Astrocyte of the hippocampus (primary cell): Measurements from ENCODE around the gene ATP2B2.
"Not testable (repeated sequence)": the region's sequence is repeated elsewhere in the genome, so short reads cannot be mapped to it uniquely, and the experiment has no call there.

Experiments used
- DNase-seq: peaks from one replicate; pipeline ENCODE4 v3.0.0; 2011; ENCODE audit warnings: low read depth, low spot score

Gene ATP2B2

DNA sequence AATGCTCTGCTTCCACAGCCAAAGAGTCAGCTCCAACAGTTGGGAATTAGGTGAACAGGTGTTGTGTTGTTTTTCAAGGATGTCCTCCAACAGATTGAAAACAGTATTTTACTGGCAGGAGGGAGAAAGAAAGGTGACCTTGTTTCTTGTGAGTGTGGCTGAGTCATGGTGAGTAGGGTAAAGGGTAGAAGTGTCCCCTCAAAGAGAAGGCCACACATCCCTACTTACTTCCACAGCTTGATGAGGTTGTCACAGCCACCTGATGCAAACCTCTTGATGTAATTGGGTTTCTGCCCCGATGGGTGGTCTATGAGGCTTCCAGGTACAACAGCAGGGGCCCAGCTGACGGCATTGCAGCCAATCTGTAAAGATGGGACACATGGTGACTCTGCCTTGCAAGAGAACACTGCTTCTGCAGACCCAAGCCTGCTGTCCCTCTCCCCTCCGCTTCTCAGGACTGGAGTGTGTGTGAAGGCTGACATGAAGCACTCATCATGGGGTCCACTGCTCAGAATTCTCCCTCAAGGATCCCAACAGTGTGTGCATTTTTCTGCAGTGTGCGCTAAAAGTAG lies 200.0 kb downstream of the ATP2B2 start:
- DNase-seq, result no peak

DNA sequence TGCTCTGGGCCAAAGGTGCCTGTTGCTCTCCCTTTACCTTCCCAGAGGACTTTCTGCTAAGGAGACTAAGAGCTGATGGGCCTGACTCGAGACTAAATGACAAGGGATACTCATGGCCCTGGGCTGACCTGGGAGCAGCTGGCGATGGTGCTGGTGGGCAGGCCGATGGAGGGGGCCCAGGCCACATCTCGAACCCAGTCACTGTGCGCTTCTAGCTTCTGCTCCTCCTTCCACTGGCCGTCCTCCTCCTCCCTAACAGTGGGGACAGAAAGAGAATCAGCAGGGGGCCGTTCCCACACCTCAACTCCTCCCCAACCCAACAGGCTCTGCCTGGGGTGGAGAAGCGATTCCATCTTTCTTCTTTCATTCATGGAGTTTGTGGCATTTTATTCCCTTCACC lies 200.5 kb downstream of the ATP2B2 start:
- no peak for DNase-seq

DNA sequence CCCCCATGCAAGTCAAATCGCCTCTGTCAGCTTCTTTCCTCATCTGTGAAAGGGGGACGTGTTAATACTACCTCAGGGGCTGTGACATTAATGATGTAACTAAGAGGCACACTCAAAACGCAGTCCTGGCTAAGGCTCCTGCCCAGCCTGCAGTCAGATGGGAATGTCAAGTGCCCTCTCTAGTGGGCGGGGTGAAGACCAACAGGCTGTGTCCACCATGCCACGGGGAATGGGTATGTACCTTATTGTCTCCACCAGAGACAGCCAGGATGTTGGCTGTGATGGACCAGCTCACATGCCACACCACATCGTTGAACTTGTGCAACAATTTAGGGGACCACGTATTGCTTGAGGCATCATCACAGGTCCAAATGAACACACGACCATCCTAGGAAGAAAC lies 201.6 kb downstream of the ATP2B2 start:
- DNase-seq, result no peak

DNA sequence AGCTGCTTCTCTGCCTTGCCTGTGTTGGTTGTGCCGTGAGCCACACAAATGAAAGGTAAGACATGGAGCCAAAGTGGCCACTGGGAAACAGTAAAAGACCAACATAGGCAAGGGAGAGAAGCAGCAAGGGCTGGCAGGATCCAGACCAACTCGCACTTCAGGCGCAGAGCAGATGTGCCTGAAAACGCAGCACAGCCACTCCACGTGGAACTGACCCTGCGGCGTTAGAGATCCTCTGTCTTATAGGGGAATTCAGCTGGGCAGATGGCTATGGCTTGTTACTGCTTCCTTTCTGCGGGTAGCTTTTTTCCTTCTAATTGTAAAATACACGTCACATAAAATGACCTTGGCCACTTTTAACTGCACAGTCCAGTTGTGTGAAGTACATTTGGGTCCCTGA lies 202.3 kb downstream of the ATP2B2 start:
- no peak for DNase-seq

DNA sequence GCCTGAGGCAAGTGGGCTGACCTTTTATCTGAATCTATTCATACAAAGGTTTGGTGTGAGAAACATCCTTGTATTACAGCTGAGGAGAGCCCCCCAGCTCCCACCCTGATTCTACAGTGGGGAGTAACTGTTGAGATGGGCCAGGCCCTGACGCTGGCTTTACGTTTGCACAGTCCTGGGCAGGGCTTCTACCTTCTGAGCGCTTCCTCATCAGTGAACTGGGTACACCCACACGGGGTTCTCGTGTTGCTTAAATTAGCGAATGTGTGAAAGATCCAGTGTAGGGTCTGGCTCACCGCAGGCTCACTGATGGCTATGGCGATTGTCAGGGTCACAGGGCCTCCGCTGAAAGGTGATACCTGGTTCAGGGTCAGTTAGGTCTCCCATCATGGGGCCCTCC lies 205.3 kb downstream of the ATP2B2 start:
- no peak for DNase-seq

DNA sequence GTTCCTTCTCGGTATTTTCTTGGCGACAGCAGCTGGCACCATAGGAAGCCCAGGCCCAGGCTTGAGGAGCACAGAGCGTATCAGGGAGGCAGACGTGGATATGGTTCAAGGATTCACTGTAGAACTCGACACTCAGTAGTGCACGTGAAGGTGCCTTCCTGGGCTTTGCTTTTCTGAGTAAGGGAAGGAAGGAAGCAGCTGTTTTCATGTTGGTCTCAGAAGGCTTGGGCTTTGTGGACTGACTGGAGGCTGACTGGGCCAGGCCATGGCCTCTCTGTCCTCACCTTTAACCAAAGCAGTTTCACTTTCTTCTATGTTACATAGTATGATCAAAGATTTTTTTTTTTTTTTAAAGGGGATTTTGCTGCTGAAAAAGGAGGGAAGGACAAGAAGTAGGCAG lies 205.7 kb downstream of the ATP2B2 start:
- DNase-seq, result no peak

DNA sequence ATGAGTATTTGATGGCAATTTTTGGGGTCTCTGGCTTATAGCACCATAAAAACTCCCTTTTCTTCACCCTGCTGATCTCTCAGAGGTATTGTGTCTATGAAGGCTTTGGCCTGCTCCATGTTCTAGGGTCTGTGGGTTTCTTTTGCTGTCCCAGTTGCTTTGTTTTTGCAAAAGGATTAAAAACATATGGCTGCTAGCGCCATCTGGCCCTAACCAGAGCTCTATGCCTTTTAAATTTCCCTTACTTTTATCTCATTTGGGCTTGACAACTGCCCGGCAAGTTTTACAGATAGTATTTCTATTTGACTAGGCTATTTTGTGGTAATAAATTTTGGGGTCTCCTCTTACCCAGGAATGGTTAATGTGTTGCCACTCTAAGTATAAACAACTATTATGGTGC lies 206.2 kb downstream of the ATP2B2 start:
- DNase-seq, result no peak

DNA sequence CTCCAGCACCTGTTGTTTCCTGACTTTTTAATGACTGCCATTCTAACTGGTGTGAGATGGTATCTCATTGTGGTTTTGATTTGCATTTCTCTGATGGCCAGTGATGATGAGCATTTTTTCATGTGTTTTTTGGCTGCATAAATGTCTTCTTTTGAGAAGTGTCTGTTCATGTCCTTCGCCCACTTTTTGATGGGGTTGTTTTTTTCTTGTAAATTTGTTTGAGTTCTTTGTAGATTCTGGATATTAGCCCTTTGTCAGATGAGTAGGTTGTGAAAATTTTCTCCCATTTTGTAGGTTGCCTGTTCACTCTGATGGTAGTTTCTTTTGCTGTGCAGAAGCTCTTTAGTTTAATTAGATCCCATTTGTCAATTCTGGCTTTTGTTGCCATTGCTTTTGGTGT lies 207.3 kb downstream of the ATP2B2 start:
- not testable (repeated sequence) for DNase-seq

DNA sequence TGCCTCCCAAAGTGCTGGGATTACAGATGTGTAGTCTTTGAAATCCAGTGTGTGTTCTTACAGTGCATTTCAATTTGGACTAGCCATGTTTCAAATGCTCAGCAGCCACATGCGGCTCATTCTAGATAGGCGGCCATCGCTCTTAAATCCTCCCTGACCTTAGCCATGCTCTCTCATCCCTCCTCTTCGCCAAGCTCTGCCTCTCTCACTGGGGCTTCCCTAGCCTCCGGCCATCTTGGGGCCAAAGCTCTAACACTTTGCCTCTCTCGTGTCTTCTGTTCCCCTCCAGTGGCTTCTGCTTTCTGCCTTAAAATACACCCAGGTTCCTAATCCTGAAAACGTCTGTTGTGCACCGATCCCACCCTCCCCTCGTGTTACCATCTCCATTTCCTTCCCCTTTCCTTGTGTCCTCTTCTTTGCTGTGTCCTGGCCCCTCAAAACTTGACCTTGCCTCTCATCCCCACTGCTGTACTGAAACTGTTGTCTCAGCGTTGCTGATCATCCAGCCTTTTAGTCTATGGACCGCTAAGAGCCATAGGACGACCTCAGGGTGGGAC lies 211.3 kb downstream of the ATP2B2 start:
- no peak for DNase-seq

DNA sequence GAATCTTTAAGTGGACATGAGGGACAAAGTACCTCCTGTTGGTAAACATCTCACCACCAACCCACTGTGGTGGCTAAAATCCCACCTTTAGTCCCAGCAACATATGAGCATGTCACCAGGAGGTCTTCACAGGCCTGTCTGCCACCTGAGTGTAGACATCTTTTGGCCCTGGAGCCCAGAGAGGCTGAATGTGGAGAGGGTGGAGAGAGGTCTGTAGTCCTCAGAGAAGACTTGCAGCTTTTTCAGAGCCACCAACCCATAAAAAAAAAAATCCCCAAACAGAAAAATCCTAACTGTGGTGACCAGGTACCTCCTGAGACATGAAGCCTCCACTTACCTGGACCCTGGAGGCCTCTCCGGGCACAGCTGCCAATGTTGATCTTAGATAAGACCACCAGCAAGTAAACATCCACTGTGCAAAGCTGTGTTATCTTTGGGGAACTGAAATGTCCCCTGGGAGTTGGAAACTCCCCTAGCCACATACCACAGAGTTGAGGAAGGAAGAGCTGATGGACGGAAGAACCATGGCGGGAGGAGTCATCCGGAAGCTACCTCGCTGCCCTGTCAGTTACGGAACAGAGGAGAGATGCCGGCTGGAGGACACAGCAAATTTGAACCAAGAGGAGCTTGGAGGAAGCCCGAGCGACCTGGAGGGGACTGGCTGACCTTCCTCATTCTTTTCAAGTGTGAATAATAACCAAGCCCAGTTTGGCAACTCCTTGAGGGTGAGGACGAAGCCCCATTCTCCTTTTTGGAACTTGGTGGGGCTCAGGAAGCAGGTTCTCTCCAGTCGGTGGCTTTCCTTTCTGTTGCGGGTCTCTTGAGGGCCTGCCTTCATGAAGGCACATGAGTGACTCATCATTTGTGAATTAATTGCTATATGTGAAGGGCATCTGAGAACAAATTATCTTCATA lies 212.6 kb downstream of the ATP2B2 start, which contains the start of gene GHRL:
Gene GHRL (minus strand): TSS at position 443 of the 915 bp plus-strand sequence. CDS start 2,767 bp downstream, outside the sequence.
- no peak for DNase-seq

DNA sequence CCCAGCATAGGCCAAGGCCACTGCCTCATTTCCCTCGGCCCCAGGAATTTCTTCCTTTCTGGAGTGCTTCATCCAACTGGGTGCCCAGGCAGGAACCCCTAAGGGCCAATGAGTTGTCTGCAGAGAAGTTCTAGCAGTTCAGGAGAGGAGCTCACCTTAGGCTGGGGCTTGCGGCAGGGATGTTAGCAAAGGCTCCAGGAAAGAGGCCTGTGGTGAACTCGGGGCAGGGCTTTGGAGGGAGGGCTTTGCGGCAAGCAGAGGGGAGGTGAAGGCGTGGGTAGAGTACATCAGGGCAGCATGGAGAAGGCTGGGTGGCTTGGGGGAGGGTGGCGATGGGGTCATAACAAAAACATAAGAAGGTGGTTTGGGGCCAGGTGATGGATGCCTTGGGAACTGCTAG lies 213.7 kb downstream of the ATP2B2 start:
- no peak for DNase-seq

DNA sequence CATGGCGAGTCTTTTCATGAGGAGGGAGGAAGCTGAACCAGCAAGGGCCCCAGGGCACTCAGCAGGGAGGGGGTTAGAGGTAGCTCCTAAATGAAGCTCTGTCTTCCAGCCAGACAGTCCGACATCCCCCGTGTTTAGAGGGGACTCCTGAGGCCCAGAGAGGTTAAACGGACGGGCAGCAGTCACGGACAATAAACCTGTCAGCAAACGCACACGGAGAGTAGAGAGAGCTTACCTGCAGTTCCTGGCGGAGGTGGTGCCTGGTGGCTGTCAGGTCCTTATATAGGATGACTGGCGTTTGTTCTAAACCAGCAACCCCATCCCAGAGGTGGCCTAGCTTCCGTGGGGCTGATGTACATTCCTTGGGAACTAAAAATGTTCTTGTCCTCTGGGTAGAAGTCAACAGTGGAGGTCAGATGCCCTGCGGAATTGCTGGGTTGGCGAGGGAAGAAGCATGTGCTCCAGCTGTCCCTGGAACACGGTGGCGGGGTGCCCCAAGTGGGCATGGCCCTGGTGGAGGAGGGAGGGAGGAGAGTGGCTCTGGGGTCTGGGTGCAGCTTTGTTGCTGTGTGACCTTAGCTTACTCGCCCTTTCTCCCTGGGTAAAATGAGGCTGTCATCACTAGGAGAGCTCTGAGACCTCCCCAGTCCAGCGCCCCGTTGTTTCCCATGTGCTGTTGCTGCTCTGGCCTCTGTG lies 214.8 kb downstream of the ATP2B2 start:
- no peak for DNase-seq

DNA sequence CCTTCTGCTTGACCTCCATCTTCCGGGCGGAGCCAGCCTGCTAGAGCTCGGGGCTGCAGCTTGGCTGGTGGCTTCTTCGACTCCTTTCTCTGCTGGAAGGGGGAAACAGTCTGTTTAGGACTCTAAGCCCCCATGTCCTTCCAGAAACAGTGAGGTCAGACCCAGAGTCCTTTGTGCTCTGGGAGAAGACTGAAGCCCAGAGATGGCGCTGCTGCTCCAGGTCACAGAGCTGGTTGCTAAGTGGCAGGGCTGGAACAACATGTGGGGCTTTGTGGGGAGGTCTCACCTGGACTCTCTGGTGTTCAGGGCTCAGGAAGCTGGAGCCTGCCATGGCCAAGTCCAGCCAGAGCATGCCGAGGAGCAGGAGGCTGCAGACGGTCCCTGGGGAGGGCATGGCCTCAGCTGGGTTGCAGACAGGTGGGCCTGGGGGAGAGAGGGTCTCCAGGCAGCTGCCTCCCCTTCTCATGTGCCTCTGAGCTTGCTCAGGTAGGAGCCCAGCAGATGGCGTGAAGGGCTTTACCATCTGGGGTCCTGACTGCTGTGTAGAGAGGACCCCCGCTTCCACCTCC lies 215.5 kb downstream of the ATP2B2 start:
- DNase-seq, result no peak

DNA sequence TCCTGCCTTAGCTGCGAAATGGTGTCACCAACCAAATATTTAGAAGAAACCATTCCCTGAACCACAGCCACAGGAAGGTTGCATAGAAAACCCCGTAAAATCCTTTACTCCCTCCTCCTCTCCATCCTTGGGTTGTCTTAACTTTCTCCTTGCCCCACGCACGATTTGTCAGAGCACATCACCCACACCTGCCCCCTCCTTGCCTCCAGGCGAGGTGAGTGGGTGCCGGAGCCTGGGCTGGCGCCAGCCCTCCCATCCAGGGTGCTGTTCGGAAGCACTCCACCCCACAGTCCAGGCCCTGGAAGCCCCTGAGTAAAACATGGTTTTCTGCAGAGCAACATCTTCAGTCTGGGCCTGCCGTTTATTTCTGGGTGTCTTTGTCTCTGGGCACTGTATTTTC lies 216.3 kb downstream of the ATP2B2 start:
- no peak for DNase-seq

DNA sequence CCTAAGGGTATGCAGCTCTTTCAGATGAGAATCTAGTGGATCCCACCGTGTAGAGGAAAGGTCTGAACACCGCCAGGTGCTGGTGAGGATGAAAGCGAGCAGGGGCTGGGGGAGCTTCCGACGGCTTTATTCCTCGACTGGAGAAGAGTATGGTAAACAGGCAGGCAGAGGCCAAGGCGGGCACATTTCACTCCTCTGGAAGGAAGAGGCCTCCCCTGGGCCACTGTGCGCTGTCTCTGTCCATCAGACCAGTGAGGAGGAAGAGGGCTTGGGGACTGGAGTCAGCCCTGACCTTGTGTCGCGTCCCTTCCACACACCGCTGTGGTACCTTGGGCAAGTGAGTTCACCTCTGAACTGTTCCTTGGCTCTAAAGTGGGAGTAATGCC lies 216.8 kb downstream of the ATP2B2 start:
- DNase-seq, result no peak

DNA sequence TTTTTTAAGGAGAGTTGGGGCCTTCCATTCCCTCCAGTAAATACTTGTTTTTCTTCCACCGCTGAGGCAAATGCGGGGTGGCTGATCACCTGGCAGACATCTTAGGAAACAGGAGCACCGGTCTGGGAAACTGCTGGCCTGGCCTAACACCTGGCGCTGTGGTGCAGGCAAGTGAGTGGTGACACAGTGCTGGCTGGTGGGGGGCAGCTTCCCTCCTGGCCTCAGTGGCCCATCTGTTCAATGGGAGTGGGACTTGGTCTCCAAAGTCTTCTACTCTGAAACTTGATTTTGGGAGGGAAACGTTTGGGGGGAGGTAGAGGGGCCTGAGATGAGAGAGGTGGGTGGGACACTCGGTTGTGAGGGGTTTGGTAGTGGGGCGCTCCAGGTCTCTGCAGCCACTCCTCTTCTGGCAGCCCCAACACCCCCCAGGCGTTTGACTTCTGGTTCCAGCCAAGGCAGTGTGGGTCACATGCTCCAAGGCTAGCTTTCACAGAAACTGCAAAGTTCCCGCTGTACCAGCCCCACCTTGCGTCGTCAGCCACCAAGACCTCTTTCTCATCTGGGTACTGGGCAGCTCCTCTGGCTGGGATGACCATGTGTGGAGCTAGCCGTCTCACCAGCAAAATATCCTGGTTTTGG lies 217.3 kb downstream of the ATP2B2 start:
- no peak for DNase-seq

DNA sequence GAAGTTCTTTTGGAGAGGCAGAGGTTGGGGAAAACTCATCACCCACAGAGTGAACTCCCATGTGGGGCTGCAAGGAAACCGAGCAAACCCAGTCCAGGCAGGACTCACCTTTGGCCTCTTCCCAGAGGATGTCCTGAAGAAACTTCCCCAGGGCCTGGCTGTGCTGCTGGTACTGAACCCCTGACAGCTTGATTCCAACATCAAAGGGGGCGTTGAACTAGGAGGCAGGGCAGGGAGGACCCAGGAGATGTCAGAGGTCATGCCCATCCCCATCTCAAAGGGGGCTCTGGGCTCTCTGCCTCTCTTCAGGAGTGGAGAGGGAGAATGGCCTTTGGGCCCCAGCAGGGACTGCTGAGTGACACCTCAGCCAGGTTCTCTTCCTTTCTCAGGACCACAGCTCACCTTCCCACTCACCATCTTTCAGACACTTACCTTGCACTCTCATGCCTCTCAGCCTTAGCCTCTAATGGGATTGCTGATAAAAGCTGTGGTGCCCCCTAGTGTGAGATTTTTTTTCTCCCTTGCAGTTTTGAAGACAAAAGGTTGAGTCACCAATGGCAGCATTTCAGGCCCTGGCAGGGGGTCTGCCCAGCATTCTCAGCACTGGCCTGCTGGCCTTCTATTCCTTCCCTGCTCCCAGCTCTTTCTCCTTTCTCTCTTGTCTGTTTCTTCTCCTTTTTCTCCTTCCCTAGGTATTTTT lies 218.6 kb downstream of the ATP2B2 start:
- DNase-seq, result peak; percentile 94

DNA sequence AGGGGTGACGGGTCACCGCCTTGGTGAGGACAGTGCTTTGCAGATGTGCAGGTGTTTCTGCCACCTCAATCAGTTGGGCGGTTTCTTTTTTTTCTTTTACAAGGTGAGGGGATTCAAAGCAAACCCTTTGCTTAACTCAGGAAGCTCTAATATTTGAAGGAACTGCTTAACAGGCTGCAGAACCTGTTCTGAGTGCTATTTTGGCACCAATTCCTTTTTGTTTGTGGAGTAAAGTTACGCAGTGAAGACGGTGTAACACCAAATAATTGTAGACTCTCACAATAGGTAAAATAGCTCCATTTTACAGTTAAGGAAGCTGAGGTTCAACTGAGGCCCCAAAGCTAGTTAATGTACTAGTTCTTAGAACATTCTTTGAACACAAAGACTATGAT lies 219.3 kb downstream of the ATP2B2 start:
- no peak for DNase-seq

DNA sequence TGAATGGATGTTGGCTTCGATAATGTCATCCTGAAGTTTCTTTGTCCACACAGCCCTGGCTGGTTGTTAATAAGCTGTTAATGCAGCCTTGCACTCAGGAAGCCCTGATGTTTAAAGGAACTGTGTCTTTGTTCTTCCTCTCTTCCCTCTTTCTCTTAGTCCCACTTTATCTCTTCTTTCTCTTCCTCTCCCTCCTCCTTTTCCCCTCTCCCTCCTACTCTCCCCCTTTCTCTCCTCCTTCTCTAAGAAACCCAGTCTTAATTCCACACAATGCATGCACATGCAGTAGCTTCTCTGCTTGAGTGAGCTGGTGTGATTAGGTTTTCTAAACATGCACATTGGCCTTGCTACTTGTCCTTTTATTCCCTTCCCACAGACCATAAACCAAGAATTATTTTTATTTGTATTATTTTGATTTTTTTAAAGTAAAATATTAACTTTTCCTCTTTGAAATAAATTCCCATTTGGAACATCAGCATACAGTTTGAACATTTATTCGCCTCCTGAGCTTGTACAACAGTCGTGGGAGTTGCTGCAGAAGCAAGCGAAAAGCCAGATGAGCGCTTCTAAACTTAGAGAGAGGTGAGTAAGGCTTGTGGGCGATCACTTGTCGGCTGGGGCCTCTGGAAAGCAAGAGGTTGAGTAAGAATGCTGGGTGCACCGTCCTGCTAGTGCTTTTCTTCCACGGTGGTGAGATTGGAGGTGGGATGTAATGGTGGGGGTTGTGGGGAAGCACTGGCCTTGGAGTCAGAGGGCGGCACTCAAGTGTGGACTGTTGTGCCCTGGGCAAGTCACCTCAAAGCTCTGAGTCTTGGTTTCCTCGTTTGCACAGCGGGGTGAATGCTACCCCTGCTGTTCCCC lies 219.9 kb downstream of the ATP2B2 start:
- DNase-seq, result no peak

DNA sequence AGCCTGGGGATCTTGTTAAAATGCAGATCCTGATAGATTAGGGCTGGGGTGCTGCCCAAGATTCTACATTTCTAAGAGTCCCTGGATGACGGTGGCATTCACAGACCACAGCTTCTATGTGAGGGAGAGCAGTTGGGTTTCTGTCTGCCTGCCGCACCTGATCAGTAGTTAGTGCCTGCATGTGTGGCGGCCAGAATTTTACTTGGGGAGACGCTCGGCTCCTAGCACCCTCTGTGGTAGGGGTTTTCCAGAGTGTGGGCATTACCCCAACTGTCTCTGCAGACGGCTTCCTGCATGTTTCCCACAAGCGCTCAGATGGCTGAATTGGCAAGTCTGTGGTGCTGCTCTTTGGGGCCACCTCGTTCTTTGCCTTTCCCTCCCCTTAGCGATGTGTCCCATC lies 220.9 kb downstream of the ATP2B2 start:
- DNase-seq, result no peak
